Mesothelial cell of epicardium (in vitro differentiated cells): ENCODE measurements around the gene ATP2C1. TPM values are rescaled to one million over a fixed set of nuclear protein-coding genes. Genes with fewer than 3 reads are reported as not detected.

ENCODE experiments used
- DNase-seq, 2 experiments: peaks; one replicate each; pipeline ENCODE4 v3.0.0; 2021; ENCODE audit warnings: low spot score in 2 of 2; ENCODE audit not compliant: unreplicated experiment in 2 of 2
- H3K27ac Mint-ChIP-seq: 2 replicates; pipeline ENCODE4 v1.8.0; 2021; ENCODE audit warnings: mixed read lengths
- H3K27me3 Mint-ChIP-seq: 2 replicates; pipeline ENCODE4 v1.8.0; 2021; ENCODE audit warnings: low read depth, mixed read lengths
- H3K36me3 Mint-ChIP-seq: 2 replicates; pipeline ENCODE4 v1.8.0; 2021; ENCODE audit warnings: mixed read lengths
- H3K4me1 Mint-ChIP-seq: 2 replicates; pipeline ENCODE4 v1.8.0; 2021; ENCODE audit warnings: mixed read lengths
- H3K4me3 Mint-ChIP-seq: 2 replicates; pipeline ENCODE4 v1.8.0; 2021; ENCODE audit warnings: mild to moderate bottlenecking, moderate library complexity, mixed read lengths
- H3K9me3 Mint-ChIP-seq: 2 replicates; pipeline ENCODE4 v1.8.0; 2021; ENCODE audit warnings: mixed read lengths
- CTCF ChIP-seq: fragments of 200-600 bp; sonication (generic); IDR thresholded peaks from one replicate; pipeline ENCODE4 v1.5.0; 2021; ENCODE audit warnings: antibody characterized with exemption; ENCODE audit not compliant: unreplicated experiment
- total RNA-seq: library from RNA; stranded (reverse); gene quantifications from 3 replicates; pipeline ENCODE4 v1.2.1, GENCODE V29; 2021

The ATP2C1 gene
- total RNA-seq, 1 donor from 2014 or later: 88.8 TPM

GRCh38 chr3:130990282-130990681 lies 96.4 kb downstream of the ATP2C1 start:
- Mint-ChIP-seq H3K27ac (no peak overlapping the region), H3K36me3 (peaks cover 10% of the 10 kb centered on the region), H3K4me3 (no peak overlapping the region), H3K27me3 (no peaks in the 10 kb centered on the region), H3K9me3 (no peaks in the 10 kb centered on the region), H3K4me1 (no peaks in the 10 kb centered on the region)
- no peak for DNase-seq
- no peak for TF ChIP-seq CTCF

GRCh38 chr3:130991126-130991525 lies 97.2 kb downstream of the ATP2C1 start:
- H3K27me3 Mint-ChIP-seq: no peaks in the 10 kb centered on the region
- H3K27ac Mint-ChIP-seq: no peak overlapping the region
- peaks cover 10% of the 10 kb centered on the region for H3K36me3 Mint-ChIP-seq
- H3K4me3 Mint-ChIP-seq: no peak overlapping the region
- TF ChIP-seq CTCF: no peak
- no peaks in the 10 kb centered on the region for H3K9me3 Mint-ChIP-seq
- no peaks in the 10 kb centered on the region for H3K4me1 Mint-ChIP-seq
- DNase-seq: no peak

- Mint-ChIP-seq H3K9me3 (no peaks in the 10 kb centered on the region), H3K36me3 (peaks cover 12% of the 10 kb centered on the region), H3K27me3 (no peaks in the 10 kb centered on the region), H3K4me1 (no peaks in the 10 kb centered on the region), H3K27ac (no peak overlapping the region), H3K4me3 (no peak overlapping the region)
- TF ChIP-seq CTCF: no peak
- DNase-seq: no peak
Observed at GRCh38 chr3:130992344-130992743, 98.5 kb downstream of the ATP2C1 start.

- no peak for TF ChIP-seq CTCF
- no peak for DNase-seq
- no peak overlapping the region for H3K27ac Mint-ChIP-seq
- no peaks in the 10 kb centered on the region for H3K4me1 Mint-ChIP-seq
- no peak overlapping the region for H3K4me3 Mint-ChIP-seq
- no peaks in the 10 kb centered on the region for H3K27me3 Mint-ChIP-seq
- H3K36me3 Mint-ChIP-seq: peaks cover 5% of the 10 kb centered on the region
- H3K9me3 Mint-ChIP-seq: no peaks in the 10 kb centered on the region
Observed at GRCh38 chr3:130997289-130997688, 103.4 kb downstream of the ATP2C1 start.

- H3K9me3 Mint-ChIP-seq: no peaks in the 10 kb centered on the region
- no peak for DNase-seq
- no peaks in the 10 kb centered on the region for H3K27me3 Mint-ChIP-seq
- no peak overlapping the region for H3K27ac Mint-ChIP-seq
- H3K4me3 Mint-ChIP-seq: no peak overlapping the region
- H3K36me3 Mint-ChIP-seq: peaks cover 17% of the 10 kb centered on the region
- TF ChIP-seq CTCF: no peak
- H3K4me1 Mint-ChIP-seq: no peaks in the 10 kb centered on the region
Observed at GRCh38 chr3:131001071-131001470, 107.2 kb downstream of the ATP2C1 start.

GRCh38 chr3:131004603-131005002 lies 110.7 kb downstream of the ATP2C1 start:
- Mint-ChIP-seq H3K27ac (no peak overlapping the region), H3K9me3 (no peaks in the 10 kb centered on the region), H3K4me1 (no peaks in the 10 kb centered on the region), H3K4me3 (no peak overlapping the region), H3K27me3 (no peaks in the 10 kb centered on the region), H3K36me3 (peaks cover 34% of the 10 kb centered on the region)
- TF ChIP-seq CTCF: no peak
- DNase-seq: no peak
